ENCODE data around the gene SGMS1.

SGMS1 gene

GRCh38 chr10:50309342-50309741 lies 314.4 kb downstream of the SGMS1 start:
- Mint-ChIP-seq H3K27ac (no peak overlapping the region), H3K4me3 (no peak overlapping the region), H3K27me3 (ENCODE audit: low read depth) (no peaks in the 10 kb centered on the region), H3K9me3 (no peaks in the 10 kb centered on the region), H3K4me1 (no peaks in the 10 kb centered on the region), H3K36me3 (ENCODE audit: low read depth) (peaks cover 19% of the 10 kb centered on the region)
- TF ChIP-seq CTCF (IDR thresholded peaks at IDR 0.05; ENCODE audit: unreplicated experiment in 3 of 3) = no peak

- H3K27me3 Mint-ChIP-seq (ENCODE audit: low read depth) = no peaks in the 10 kb centered on the region
- H3K4me3 Mint-ChIP-seq = no peak overlapping the region
- no peak overlapping the region for H3K27ac Mint-ChIP-seq
- H3K9me3 Mint-ChIP-seq = peaks cover 2% of the 10 kb centered on the region
- TF ChIP-seq CTCF (IDR thresholded peaks at IDR 0.05; ENCODE audit: unreplicated experiment in 3 of 3) = no peak
- H3K4me1 Mint-ChIP-seq = no peaks in the 10 kb centered on the region
- no peaks in the 10 kb centered on the region for H3K36me3 Mint-ChIP-seq (ENCODE audit: low read depth)
Observed at GRCh38 chr10:50304660-50305059, 319.1 kb downstream of the SGMS1 start.

GRCh38 chr10:50299948-50300669 lies 323.6 kb downstream of the SGMS1 start:
- peaks cover 3% of the 10 kb centered on the region for H3K36me3 Mint-ChIP-seq (ENCODE audit: low read depth)
- no peak overlapping the region for H3K4me3 Mint-ChIP-seq
- H3K27ac Mint-ChIP-seq = no peak overlapping the region
- H3K4me1 Mint-ChIP-seq = no peaks in the 10 kb centered on the region
- no peaks in the 10 kb centered on the region for H3K27me3 Mint-ChIP-seq (ENCODE audit: low read depth)
- H3K9me3 Mint-ChIP-seq = peaks cover 27% of the 10 kb centered on the region
- TF ChIP-seq CTCF (IDR thresholded peaks at IDR 0.05; ENCODE audit: unreplicated experiment in 3 of 3) = no peak

GRCh38 chr10:50295367-50295766 lies 328.4 kb downstream of the SGMS1 start:
- Mint-ChIP-seq H3K27ac (no peak overlapping the region), H3K9me3 (peaks cover 27% of the 10 kb centered on the region), H3K4me3 (no peak overlapping the region), H3K36me3 (ENCODE audit: low read depth) (peaks cover 3% of the 10 kb centered on the region), H3K27me3 (ENCODE audit: low read depth) (no peaks in the 10 kb centered on the region), H3K4me1 (no peaks in the 10 kb centered on the region)
- no peak for TF ChIP-seq CTCF (IDR thresholded peaks at IDR 0.05; ENCODE audit: unreplicated experiment in 3 of 3)

- no peak for TF ChIP-seq CTCF (IDR thresholded peaks at IDR 0.05; ENCODE audit: unreplicated experiment in 3 of 3)
- no peaks in the 10 kb centered on the region for H3K27me3 Mint-ChIP-seq (ENCODE audit: low read depth)
- H3K4me3 Mint-ChIP-seq = no peak overlapping the region
- no peak overlapping the region for H3K27ac Mint-ChIP-seq
- peaks cover 25% of the 10 kb centered on the region for H3K9me3 Mint-ChIP-seq
- H3K4me1 Mint-ChIP-seq = no peaks in the 10 kb centered on the region
- peaks cover 3% of the 10 kb centered on the region for H3K36me3 Mint-ChIP-seq (ENCODE audit: low read depth)
Observed at GRCh38 chr10:50294582-50294981, 329.2 kb downstream of the SGMS1 start.
